GM21825 (cell line): ENCODE data around the gene SUCLG2.
"Not testable (repeated sequence)": the region's sequence is repeated elsewhere in the genome, so short reads cannot be mapped to it uniquely, and the experiment has no call there.

Source experiments
- ATAC-seq: cut with Tn5 transposase; IDR thresholded peaks from one replicate; pipeline ENCODE4 v1.9.1; 2021; ENCODE audit warnings: mild to moderate bottlenecking, moderate library complexity; ENCODE audit not compliant: unreplicated experiment

Gene SUCLG2

GRCh38 chr3:67614195-67614594 lies 40.2 kb downstream of the SUCLG2 start:
- ATAC-seq, result no peak

DNA sequence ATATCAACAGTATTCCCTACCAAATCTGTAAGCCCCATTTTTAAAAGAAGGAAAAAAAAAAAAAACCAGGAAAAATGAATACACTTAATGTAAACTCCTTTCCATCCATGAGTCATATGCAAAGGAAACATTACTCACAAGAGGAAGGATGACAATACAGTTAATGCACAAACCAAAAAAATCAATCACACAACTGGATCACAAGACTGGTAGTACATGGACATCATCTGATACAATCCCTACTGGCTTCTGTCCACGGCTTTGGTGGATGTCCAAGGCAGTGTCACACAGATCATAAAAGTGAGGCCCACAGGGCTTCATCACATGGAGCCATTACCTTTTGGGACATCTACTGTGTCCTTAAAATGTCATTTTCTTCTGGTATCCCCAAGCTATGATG lies 44.0 kb downstream of the SUCLG2 start:
- no peak for ATAC-seq

GRCh38 chr3:67609709-67610108 lies 44.7 kb downstream of the SUCLG2 start:
- no peak for ATAC-seq

DNA sequence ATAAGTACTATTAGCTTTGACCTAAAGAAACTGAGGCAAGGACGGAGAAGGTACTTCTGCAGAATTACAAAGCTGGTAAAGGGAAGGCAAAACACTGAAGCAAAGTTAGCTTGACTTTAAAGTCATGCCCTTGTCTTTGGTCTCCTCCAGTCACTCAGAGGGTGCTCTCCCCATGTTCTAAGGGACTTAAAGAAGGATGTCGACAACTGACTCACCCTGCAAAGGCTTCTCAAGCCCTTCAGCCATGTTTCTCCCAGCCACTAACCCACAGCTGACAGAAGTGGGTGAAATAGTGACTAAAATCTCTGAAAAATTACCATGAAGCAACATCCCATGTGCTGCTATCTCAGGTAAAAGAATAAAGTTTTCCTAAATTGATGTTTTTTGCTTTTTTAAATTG lies 46.4 kb downstream of the SUCLG2 start:
- no peak for ATAC-seq

- ATAC-seq, result no peak
These were observed 49.0 kb downstream of the SUCLG2 start for GRCh38 chr3:67605377-67605776.

- no peak for ATAC-seq
These were observed 51.6 kb downstream of the SUCLG2 start for GRCh38 chr3:67602816-67603215.

- ATAC-seq, result no peak
These were observed 52.3 kb downstream of the SUCLG2 start for GRCh38 chr3:67601919-67602608.

- no peak for ATAC-seq
These were observed 53.0 kb downstream of the SUCLG2 start for GRCh38 chr3:67601385-67601784.

DNA sequence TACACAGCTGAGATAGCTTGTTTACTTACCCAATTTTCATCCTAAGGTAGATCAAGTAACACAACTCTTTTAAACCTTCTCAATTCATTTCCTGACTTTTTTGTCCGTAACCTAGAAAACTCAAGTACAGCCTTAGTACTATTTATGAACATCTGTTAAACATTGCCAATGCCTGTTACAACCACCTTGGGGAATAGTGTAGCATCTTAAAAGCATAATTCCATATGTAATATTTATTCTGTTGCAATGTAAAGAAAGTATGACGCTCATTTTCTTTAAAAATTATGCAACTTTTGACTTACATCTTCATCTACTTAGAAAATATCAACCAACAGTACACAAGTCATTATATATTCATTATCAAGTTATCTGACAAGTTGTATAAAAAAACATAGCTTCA lies 54.6 kb downstream of the SUCLG2 start:
- ATAC-seq, result no peak

DNA sequence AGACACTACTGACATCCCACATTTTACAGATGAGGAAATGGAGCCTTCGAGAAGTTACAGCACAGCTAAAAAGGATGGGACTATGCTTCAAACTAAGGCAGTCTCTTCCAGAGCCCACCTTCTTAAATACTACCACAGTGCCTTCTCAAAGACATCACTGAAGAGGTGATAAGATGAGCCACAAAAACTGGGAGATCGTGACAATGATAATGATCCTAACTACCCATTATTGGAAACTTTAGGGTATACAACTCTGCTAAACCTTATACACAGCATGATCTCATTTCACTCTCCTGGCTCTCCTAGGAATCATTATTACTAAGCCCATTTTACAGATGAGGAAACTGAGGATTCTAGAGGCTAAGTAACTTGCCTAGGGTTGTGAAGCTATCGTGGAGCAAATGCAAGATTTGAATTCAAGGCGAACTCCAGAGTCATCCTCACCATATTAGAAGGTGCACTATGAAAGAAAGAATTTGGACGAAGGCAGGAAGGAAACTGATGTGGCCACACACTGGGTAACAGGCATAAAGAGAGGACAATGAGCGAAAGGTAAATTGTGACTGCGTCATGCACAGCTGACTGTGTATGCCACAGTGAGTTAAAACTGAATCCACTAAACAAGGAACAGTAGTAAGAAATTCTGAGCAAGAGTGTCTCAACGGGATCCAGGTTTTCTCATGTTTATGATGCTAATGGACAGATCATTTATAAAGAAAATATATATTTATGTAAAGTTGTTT lies 55.4 kb downstream of the SUCLG2 start:
- no peak for ATAC-seq

GRCh38 chr3:67595424-67595823 lies 59.0 kb downstream of the SUCLG2 start:
- ATAC-seq, result no peak

- no peak for ATAC-seq
These were observed 60.6 kb downstream of the SUCLG2 start for GRCh38 chr3:67593761-67594234.

- ATAC-seq, result no peak
These were observed 62.4 kb downstream of the SUCLG2 start for GRCh38 chr3:67592057-67592456.

- ATAC-seq, result no peak
These were observed 66.6 kb downstream of the SUCLG2 start for GRCh38 chr3:67587811-67588210.

GRCh38 chr3:67587301-67587700 lies 67.1 kb downstream of the SUCLG2 start:
- ATAC-seq, result no peak

DNA sequence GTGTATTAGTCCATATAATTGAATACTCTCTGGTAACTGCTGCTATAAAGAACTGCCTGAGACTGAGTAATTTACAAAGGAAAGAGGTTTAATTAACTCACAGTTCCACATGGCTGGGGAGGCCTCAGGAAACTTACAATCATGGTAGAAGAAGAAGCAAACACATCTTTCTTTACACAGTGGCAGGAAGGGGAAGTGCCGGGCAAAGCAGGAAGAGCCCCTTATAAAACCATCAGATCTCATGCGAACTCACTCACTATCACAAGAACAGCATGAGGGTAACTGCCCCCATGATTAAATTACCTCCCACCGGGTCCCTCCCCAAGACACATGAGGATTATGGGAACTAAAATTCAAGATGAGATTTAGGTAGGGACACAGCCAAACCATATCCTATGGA lies 69.8 kb downstream of the SUCLG2 start:
- not testable (repeated sequence) for ATAC-seq

- no peak for ATAC-seq
These were observed 73.9 kb downstream of the SUCLG2 start for GRCh38 chr3:67580430-67581000.

DNA sequence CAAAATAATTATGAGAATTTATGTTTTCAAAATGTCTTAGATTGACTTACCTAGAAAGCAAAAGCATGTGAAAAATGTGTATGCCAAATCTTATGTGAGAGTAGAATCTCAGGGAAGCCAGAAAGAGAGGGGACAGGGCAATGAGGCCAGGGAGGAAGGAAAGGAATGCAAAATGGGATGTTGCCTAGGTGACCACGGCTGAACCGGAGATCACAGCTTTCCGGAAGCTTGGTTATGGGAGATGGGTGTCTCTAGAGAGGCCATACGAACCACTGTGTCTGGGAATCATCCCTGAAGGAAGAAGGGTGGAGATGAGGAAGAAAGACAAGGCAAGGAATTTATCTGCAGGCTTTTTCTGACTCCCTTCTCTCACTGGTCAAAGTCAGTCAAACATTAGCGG lies 76.0 kb downstream of the SUCLG2 start:
- no peak for ATAC-seq

DNA sequence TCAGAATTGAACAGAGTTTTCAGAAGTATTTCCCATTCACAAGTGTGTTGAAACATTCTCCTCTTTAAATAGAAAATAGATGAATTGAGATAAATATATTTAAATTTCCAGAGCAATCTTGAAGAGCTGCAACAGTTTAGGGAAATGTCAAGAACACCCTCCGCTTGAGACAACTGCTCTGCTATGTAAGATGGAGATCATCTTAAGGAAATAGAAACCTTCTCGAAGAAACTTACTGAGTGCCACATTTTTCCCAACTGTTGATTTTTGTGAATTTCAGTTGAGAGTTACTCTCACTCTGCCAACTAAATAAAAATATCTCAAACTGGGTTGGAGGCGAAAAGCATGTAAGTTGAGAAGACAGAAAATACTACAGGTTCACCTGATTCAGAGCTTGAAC lies 78.0 kb downstream of the SUCLG2 start:
- no peak for ATAC-seq

DNA sequence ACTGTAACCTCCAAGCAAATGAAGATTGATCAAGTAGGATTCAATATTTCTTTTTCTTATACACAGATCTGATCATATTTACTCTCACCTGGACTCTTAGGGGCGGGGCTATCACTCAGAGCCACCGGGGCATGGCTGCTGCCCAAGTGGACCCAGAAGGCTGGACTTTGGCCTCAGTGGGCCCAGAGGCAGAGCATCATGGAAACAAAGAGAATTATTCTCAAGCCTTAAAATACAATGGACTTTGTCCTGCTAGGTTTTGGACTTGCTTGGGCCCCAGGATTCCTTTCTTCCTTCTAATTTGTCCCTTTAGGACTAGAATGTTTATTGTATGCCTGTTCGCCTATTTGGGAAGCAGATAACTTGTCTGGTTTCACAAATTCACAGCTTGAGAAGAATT lies 85.1 kb downstream of the SUCLG2 start:
- no peak for ATAC-seq

DNA sequence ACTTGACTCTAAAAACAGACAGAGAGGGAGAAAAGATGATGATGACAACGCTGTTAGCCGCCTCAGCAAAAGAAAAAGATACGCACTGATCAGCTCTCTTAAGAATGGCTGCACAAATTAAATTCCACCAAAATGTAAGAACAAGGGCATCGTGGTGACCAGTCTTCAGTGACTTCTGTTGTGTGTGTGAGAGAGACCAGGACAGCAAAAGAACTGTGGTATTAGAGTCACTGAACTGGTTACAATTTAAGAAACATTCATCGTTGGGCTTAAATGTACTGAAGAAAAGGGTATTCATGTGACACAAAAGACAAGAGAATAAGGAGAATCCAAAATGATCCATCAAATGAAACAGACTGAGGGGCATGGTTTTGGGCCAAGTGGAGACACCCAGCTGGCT lies 86.5 kb downstream of the SUCLG2 start:
- no peak for ATAC-seq

- no peak for ATAC-seq
These were observed 89.4 kb downstream of the SUCLG2 start for GRCh38 chr3:67564973-67565372.
